ENCODE data around the gene OTOA.

OTOA gene

GRCh38 chr16:21698169-21699032, 34.6 kb downstream of the OTOA start:
- no peak for TF ChIP-seq SIN3A (IDR thresholded peaks at IDR 0.05; ENCODE audit: borderline replicate concordance, insufficient read depth, low read length)
- no peak for TF ChIP-seq POLR2AphosphoS5 (IDR thresholded peaks at IDR 0.05; ENCODE audit: low read depth, low read length)
- no peak for TF ChIP-seq REST (IDR thresholded peaks at IDR 0.05; ENCODE audit: insufficient read depth in 1 of 2, low read depth in 2 of 2, low read length in 2 of 2)
- TF ChIP-seq TAF1 (IDR thresholded peaks at IDR 0.05; ENCODE audit: borderline replicate concordance, insufficient read depth, low read length) = no peak
- TF ChIP-seq FOXP2 (optimal IDR thresholded peaks at IDR 0.05; ENCODE audit: borderline replicate concordance, extremely low read depth, extremely low read length, insufficient read depth) = no peak

GRCh38 chr16:21701271-21701670, 37.5 kb downstream of the OTOA start:
- TF ChIP-seq REST (IDR thresholded peaks at IDR 0.05; ENCODE audit: insufficient read depth in 1 of 2, low read depth in 2 of 2, low read length in 2 of 2) (no peak), FOXP2 (optimal IDR thresholded peaks at IDR 0.05; ENCODE audit: borderline replicate concordance, extremely low read depth, extremely low read length, insufficient read depth) (no peak), SIN3A (IDR thresholded peaks at IDR 0.05; ENCODE audit: borderline replicate concordance, insufficient read depth, low read length) (no peak), TAF1 (IDR thresholded peaks at IDR 0.05; ENCODE audit: borderline replicate concordance, insufficient read depth, low read length) (no peak), POLR2AphosphoS5 (IDR thresholded peaks at IDR 0.05; ENCODE audit: low read depth, low read length) (no peak)

GRCh38 chr16:21702276-21702675, 38.5 kb downstream of the OTOA start:
- TF ChIP-seq FOXP2 (optimal IDR thresholded peaks at IDR 0.05; ENCODE audit: borderline replicate concordance, extremely low read depth, extremely low read length, insufficient read depth) = no peak
- TF ChIP-seq REST (IDR thresholded peaks at IDR 0.05; ENCODE audit: insufficient read depth in 1 of 2, low read depth in 2 of 2, low read length in 2 of 2) = no peak
- TF ChIP-seq POLR2AphosphoS5 (IDR thresholded peaks at IDR 0.05; ENCODE audit: low read depth, low read length) = no peak
- no peak for TF ChIP-seq TAF1 (IDR thresholded peaks at IDR 0.05; ENCODE audit: borderline replicate concordance, insufficient read depth, low read length)
- no peak for TF ChIP-seq SIN3A (IDR thresholded peaks at IDR 0.05; ENCODE audit: borderline replicate concordance, insufficient read depth, low read length)

GRCh38 chr16:21703156-21703555, 39.4 kb downstream of the OTOA start:
- TF ChIP-seq FOXP2 (optimal IDR thresholded peaks at IDR 0.05; ENCODE audit: borderline replicate concordance, extremely low read depth, extremely low read length, insufficient read depth) (no peak), REST (IDR thresholded peaks at IDR 0.05; ENCODE audit: insufficient read depth in 1 of 2, low read depth in 2 of 2, low read length in 2 of 2) (no peak), POLR2AphosphoS5 (IDR thresholded peaks at IDR 0.05; ENCODE audit: low read depth, low read length) (no peak), SIN3A (IDR thresholded peaks at IDR 0.05; ENCODE audit: borderline replicate concordance, insufficient read depth, low read length) (no peak), TAF1 (IDR thresholded peaks at IDR 0.05; ENCODE audit: borderline replicate concordance, insufficient read depth, low read length) (no peak)

Data from PFSK-1 (cell line).